HCT116 (cell line): ENCODE results near the gene GHR. TPM values are rescaled to one million over a fixed set of nuclear protein-coding genes. Genes with fewer than 3 reads are reported as not detected.

Source experiments
- ATAC-seq: fragments of 200-7000 bp; cut with Tn5 transposase; 2 replicates; pipeline ENCODE4 v1.9.1; 2020; ENCODE audit warnings: mild to moderate bottlenecking, moderate library complexity
- BruUV-seq: library from RNA; stranded (reverse); fragments of 400-500 nt; replicated peaks from 2 replicates; lab custom pipeline; 2021; lab: Mats Ljungman, UMichigan
- CTCF ChIA-PET: fragments of 300-600 bp; sonication (Branson Sonifier 250); formaldehyde crosslinking; loops from one replicate; lab custom pipeline; 2021; ENCODE audit warnings: antibody characterized with exemption; lab: Charles Lee
- POLR2A ChIA-PET: fragments of 300-600, 350-600 bp; sonication (Branson Sonifier 250); formaldehyde crosslinking; loops from one replicate; lab custom pipeline; 2021; ENCODE audit warnings: antibody characterized with exemption; lab: Charles Lee
- RAD21 ChIA-PET, 2 experiments: fragments of 300-600 bp; sonication (Branson Sonifier 250); formaldehyde crosslinking; loops; one replicate each; lab custom pipeline; 2023; ENCODE audit warnings: low total read pairs in 2 of 2; ENCODE audit not compliant: uncharacterized antibody in 2 of 2, unreplicated experiment in 2 of 2, low non-redundant PET in 1 of 2; lab: Charles Lee
- DNase-seq: peaks from one replicate; pipeline ENCODE4 v3.0.0-alpha.2; 2010; ENCODE audit warnings: low read depth, low spot score
- H2AFZ ChIP-seq: fragments of 200-600 bp; shearing (Covaris generic), sonication (generic); 2 replicates; pipeline ENCODE4 v1.6.1; 2017; ENCODE audit warnings: low read depth, mixed run types, mixed read lengths, antibody characterized with exemption, low read length; ENCODE audit not compliant: poor library complexity, severe bottlenecking
- H3K27ac ChIP-seq: 2 replicates; pipeline ENCODE4 v1.5.1; 2012; ENCODE audit warnings: low read depth, low read length
- H3K27me3 ChIP-seq: fragments of 200-600 bp; sonication (generic); 2 replicates; pipeline ENCODE4 v1.6.1; 2016; ENCODE audit warnings: mixed run types, low read length, mixed read lengths; ENCODE audit not compliant: insufficient read depth
- H3K36me3 ChIP-seq, 2 experiments: fragments of 200-500 bp in 1 of 2; fragments of 200-600 bp in 1 of 2; sonication (Bioruptor generic) in 1 of 2; sonication (generic) in 1 of 2; 2 replicates each; pipeline versions ENCODE4 v1.5.1 to v1.6.1; 2014 to 2016; ENCODE audit warnings: low read length in 2 of 2, inconsistent platforms in 1 of 2, mixed read lengths in 1 of 2, mixed run types in 1 of 2; ENCODE audit not compliant: insufficient read depth in 2 of 2, control insufficient read depth in 1 of 2
- H3K4me1 ChIP-seq, 2 experiments: fragments of 200-600 bp in 1 of 2; sonication (generic) in 1 of 2; 2 replicates each; pipeline versions ENCODE4 v1.5.1 to v1.6.1; 2012 to 2017; ENCODE audit warnings: low read length in 2 of 2, inconsistent platforms in 1 of 2, mild to moderate bottlenecking in 1 of 2, mixed read lengths in 1 of 2, mixed run types in 1 of 2, moderate library complexity in 1 of 2; ENCODE audit not compliant: insufficient read depth in 2 of 2, control insufficient read depth in 1 of 2
- H3K4me2 ChIP-seq: fragments of 200-600 bp; sonication (generic); 2 replicates; pipeline ENCODE4 v1.6.1; 2017; ENCODE audit warnings: mixed run types, low read length, mixed read lengths
- H3K4me3 ChIP-seq, 2 experiments: fragments of 200-600 bp in 1 of 2; sonication (generic) in 1 of 2; replicated peaks in 1 of 2; 2 replicates each; pipeline ENCODE4 v1.5.1; 2011 to 2016; ENCODE audit warnings: low read length in 2 of 2, control low read depth in 1 of 2, low read depth in 1 of 2, mild to moderate bottlenecking in 1 of 2, mixed read lengths in 1 of 2, mixed run types in 1 of 2
- H3K79me2 ChIP-seq: fragments of 200-600 bp; sonication (generic); 2 replicates; pipeline ENCODE4 v1.6.1; 2017; ENCODE audit warnings: mild to moderate bottlenecking, mixed run types, low read length, moderate library complexity, mixed read lengths; ENCODE audit not compliant: insufficient read depth
- H3K9ac ChIP-seq: fragments of 200-600 bp; sonication (generic); 2 replicates; pipeline ENCODE4 v1.6.1; 2016; ENCODE audit warnings: low read length, mixed read lengths
- H3K9me2 ChIP-seq: fragments of 200-600 bp; sonication (generic), shearing (Covaris generic); 2 replicates; pipeline ENCODE4 v1.6.1; 2017; ENCODE audit warnings: mixed run types, mild to moderate bottlenecking, moderate library complexity; ENCODE audit not compliant: insufficient read depth
- H3K9me3 ChIP-seq, 2 experiments: fragments of 200-500 bp in 1 of 2; fragments of 200-600 bp in 1 of 2; sonication (Bioruptor generic) in 1 of 2; sonication (generic) in 1 of 2; 2 replicates each; pipeline ENCODE4 v1.6.1; 2014 to 2017; ENCODE audit warnings: low read length in 2 of 2, mixed read lengths in 2 of 2, inconsistent platforms in 1 of 2, low read depth in 1 of 2, mild to moderate bottlenecking in 1 of 2, mixed run types in 1 of 2, moderate library complexity in 1 of 2; ENCODE audit not compliant: control insufficient read depth in 1 of 2, insufficient read depth in 1 of 2
- H4K20me1 ChIP-seq: fragments of 200-600 bp; sonication (generic), shearing (Covaris generic); 2 replicates; pipeline ENCODE4 v1.6.1; 2017; ENCODE audit warnings: mixed run types, mild to moderate bottlenecking, moderate library complexity; ENCODE audit not compliant: insufficient read depth
- CBX3 ChIP-seq: IDR thresholded peaks from 2 replicates; pipeline ENCODE4 v1.6.1; 2012; ENCODE audit warnings: low read depth
- EGR1 ChIP-seq: IDR thresholded peaks from 2 replicates; pipeline ENCODE4 v1.6.1; 2012; ENCODE audit warnings: low read depth
- EZH2 ChIP-seq: fragments of 200-600 bp; sonication (generic); IDR thresholded peaks from 2 replicates; pipeline ENCODE4 v1.6.1; 2017; ENCODE audit warnings: antibody characterized with exemption, mixed run types
- EZH2phosphoT487 ChIP-seq: fragments of 200-600 bp; IDR thresholded peaks from 2 replicates; pipeline ENCODE4 v1.6.1; 2018; ENCODE audit warnings: antibody characterized with exemption, borderline replicate concordance
- FOSL1 ChIP-seq: IDR thresholded peaks from 2 replicates; pipeline ENCODE4 v1.6.1; 2012; ENCODE audit warnings: low read depth
- JUND ChIP-seq: IDR thresholded peaks from 2 replicates; pipeline ENCODE4 v1.6.1; 2012
- POLR2A ChIP-seq: IDR thresholded peaks from 2 replicates; pipeline ENCODE4 v1.7.0; 2011; ENCODE audit warnings: borderline replicate concordance; ENCODE audit not compliant: insufficient read depth, insufficient read length; ENCODE audit errors: extremely low read depth
- POLR2AphosphoS5 ChIP-seq: IDR thresholded peaks from 2 replicates; pipeline ENCODE4 v1.6.1; 2011; ENCODE audit warnings: mild to moderate bottlenecking, low read depth, low read length, moderate library complexity
- RAD21 ChIP-seq: IDR thresholded peaks from 2 replicates; pipeline ENCODE4 v1.6.1; 2012; ENCODE audit warnings: low read depth, mild to moderate bottlenecking
- SIN3A ChIP-seq: IDR thresholded peaks from 2 replicates; pipeline ENCODE4 v1.6.1; 2012; ENCODE audit warnings: low read depth
- SRF ChIP-seq: IDR thresholded peaks from 2 replicates; pipeline ENCODE4 v1.6.1; 2012; ENCODE audit warnings: low read depth
- TCF7L2 ChIP-seq: IDR thresholded peaks from 2 replicates; pipeline ENCODE4 v1.7.0; 2011; ENCODE audit warnings: borderline replicate concordance, inconsistent platforms; ENCODE audit not compliant: insufficient read depth, insufficient read length; ENCODE audit errors: extremely low read depth
- ZNF274 ChIP-seq: fragments of 200-500 bp; sonication (Bioruptor generic); IDR thresholded peaks from 2 replicates; pipeline ENCODE4 v1.6.1; 2014; ENCODE audit warnings: mild to moderate bottlenecking, low read depth, low read length, inconsistent platforms
- intact Hi-C: fragments of 100-400 bp; cut with micrococcal nuclease; formaldehyde crosslinking; loops from 2 replicates; pipeline ENCODE4 v1.10.0; 2022
- total RNA-seq: library from RNA; stranded (reverse); gene quantifications from one replicate; pipeline ENCODE4 v1.2.1, GENCODE V29; 2021; ENCODE audit not compliant: unreplicated experiment
- TF ChIP-seq, protein P1 (sequence below): IDR thresholded peaks from 2 replicates; pipeline ENCODE4 v1.6.1; 2012; ENCODE audit warnings: low read depth
- TF ChIP-seq, protein P2 (sequence below), 3 experiments: fragments of 200-600 bp in 1 of 3; sonication (generic) in 1 of 3; IDR thresholded peaks in 2 of 3; conservative IDR thresholded peaks in 1 of 3; 2 replicates each; pipeline ENCODE4 v1.5.1; 2012 to 2017; ENCODE audit warnings: low read depth in 2 of 3, low read length in 2 of 3, antibody characterized with exemption in 1 of 3, borderline replicate concordance in 1 of 3, control low read depth in 1 of 3, mild to moderate bottlenecking in 1 of 3, mixed read lengths in 1 of 3, mixed run types in 1 of 3, moderate library complexity in 1 of 3; ENCODE audit not compliant: insufficient read depth in 1 of 3

GHR gene
- total RNA-seq, 1 experiment from 2014 or later, result not detected

DNA sequence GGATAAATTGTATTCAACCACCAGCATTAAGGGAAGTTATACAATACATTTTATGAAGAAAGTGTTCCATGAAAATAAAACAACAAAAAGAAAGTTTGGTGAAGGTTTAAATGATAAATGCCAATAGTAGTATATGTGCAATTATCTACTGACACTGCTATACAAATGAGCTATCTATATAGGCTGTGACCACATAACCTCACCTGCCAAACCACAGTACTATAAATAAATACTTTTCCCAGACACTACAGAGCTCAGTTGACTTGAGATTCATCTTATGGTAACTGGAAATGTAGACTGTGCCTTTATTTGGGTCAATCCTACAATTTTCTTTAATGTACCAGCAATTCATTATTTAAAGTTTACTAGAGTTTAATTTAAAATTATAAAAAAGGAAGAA is 252.4 kb downstream of the GHR start:
- no peaks in the 10 kb centered on the region for H4K20me1 ChIP-seq
- no peak for DNase-seq
- no peak overlapping the region for H3K4me3 ChIP-seq
- no peak overlapping the region for H2AFZ ChIP-seq
- no peak for ATAC-seq
- no peak overlapping the region for H3K4me2 ChIP-seq
- no peaks in the 10 kb centered on the region for H3K4me1 ChIP-seq
- no peaks in the 10 kb centered on the region for H3K36me3 ChIP-seq
- TF ChIP-seq POLR2AphosphoS5 (no peak), RAD21 (no peak), POLR2A (no peak), TCF7L2 (no peak), JUND (no peak)
- TF ChIP-seq, all 23 proteins: peak for 0
- Histone ChIP-seq H3K9ac (no peak overlapping the region), H3K27me3 (no peaks in the 10 kb centered on the region), H3K79me2 (no peaks in the 10 kb centered on the region), H3K27ac (no peak overlapping the region), H3K9me3 (no peaks in the 10 kb centered on the region), H3K9me2 (no peaks in the 10 kb centered on the region)
- intact Hi-C loops, result no loop called here
- POLR2A ChIA-PET, result no interaction called here
- BruUV-seq, result no TSS peak
- RAD21 ChIA-PET, result no interaction called here
- CTCF ChIA-PET, result no interaction called here

GRCh38 chr5:42676362-42676761 is 253.1 kb downstream of the GHR start:
- H3K4me3 ChIP-seq, result no peak overlapping the region
- CTCF ChIA-PET, result no interaction called here
- no peak overlapping the region for H3K4me2 ChIP-seq
- no peaks in the 10 kb centered on the region for H3K9me2 ChIP-seq
- no peaks in the 10 kb centered on the region for H3K27me3 ChIP-seq
- H3K4me1 ChIP-seq, result no peaks in the 10 kb centered on the region
- RAD21 ChIA-PET, result no interaction called here
- no peak for ATAC-seq
- BruUV-seq, result no TSS peak
- intact Hi-C loops, result no loop called here
- no peak overlapping the region for H2AFZ ChIP-seq
- no peak overlapping the region for H3K27ac ChIP-seq
- H3K79me2 ChIP-seq, result no peaks in the 10 kb centered on the region
- DNase-seq, result no peak
- TF ChIP-seq SRF (no peak), EZH2 (no peak), EZH2phosphoT487 (no peak), POLR2AphosphoS5 (no peak), CBX3 (no peak), JUND (no peak), FOSL1 (no peak), ZNF274 (no peak), SIN3A (no peak), EGR1 (no peak)
- TF ChIP-seq, protein P1, sequence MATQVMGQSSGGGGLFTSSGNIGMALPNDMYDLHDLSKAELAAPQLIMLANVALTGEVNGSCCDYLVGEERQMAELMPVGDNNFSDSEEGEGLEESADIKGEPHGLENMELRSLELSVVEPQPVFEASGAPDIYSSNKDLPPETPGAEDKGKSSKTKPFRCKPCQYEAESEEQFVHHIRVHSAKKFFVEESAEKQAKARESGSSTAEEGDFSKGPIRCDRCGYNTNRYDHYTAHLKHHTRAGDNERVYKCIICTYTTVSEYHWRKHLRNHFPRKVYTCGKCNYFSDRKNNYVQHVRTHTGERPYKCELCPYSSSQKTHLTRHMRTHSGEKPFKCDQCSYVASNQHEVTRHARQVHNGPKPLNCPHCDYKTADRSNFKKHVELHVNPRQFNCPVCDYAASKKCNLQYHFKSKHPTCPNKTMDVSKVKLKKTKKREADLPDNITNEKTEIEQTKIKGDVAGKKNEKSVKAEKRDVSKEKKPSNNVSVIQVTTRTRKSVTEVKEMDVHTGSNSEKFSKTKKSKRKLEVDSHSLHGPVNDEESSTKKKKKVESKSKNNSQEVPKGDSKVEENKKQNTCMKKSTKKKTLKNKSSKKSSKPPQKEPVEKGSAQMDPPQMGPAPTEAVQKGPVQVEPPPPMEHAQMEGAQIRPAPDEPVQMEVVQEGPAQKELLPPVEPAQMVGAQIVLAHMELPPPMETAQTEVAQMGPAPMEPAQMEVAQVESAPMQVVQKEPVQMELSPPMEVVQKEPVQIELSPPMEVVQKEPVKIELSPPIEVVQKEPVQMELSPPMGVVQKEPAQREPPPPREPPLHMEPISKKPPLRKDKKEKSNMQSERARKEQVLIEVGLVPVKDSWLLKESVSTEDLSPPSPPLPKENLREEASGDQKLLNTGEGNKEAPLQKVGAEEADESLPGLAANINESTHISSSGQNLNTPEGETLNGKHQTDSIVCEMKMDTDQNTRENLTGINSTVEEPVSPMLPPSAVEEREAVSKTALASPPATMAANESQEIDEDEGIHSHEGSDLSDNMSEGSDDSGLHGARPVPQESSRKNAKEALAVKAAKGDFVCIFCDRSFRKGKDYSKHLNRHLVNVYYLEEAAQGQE, result no peak
- TF ChIP-seq, protein P2, sequence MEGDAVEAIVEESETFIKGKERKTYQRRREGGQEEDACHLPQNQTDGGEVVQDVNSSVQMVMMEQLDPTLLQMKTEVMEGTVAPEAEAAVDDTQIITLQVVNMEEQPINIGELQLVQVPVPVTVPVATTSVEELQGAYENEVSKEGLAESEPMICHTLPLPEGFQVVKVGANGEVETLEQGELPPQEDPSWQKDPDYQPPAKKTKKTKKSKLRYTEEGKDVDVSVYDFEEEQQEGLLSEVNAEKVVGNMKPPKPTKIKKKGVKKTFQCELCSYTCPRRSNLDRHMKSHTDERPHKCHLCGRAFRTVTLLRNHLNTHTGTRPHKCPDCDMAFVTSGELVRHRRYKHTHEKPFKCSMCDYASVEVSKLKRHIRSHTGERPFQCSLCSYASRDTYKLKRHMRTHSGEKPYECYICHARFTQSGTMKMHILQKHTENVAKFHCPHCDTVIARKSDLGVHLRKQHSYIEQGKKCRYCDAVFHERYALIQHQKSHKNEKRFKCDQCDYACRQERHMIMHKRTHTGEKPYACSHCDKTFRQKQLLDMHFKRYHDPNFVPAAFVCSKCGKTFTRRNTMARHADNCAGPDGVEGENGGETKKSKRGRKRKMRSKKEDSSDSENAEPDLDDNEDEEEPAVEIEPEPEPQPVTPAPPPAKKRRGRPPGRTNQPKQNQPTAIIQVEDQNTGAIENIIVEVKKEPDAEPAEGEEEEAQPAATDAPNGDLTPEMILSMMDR (IDR thresholded peaks at IDR 0.05 in 2 of 3, conservative IDR thresholded peaks at IDR 0.05 in 1 of 3; ENCODE audit: borderline replicate concordance in 1 of 3, insufficient read depth in 1 of 3, low read depth in 2 of 3, low read length in 2 of 3), result no peak
- H3K9me3 ChIP-seq, result no peaks in the 10 kb centered on the region
- no peak overlapping the region for H3K9ac ChIP-seq
- POLR2A ChIA-PET, result no interaction called here
- H3K36me3 ChIP-seq, result no peaks in the 10 kb centered on the region
- H4K20me1 ChIP-seq, result no peaks in the 10 kb centered on the region
